ENCODE data around the gene INPP5A.

DNA sequence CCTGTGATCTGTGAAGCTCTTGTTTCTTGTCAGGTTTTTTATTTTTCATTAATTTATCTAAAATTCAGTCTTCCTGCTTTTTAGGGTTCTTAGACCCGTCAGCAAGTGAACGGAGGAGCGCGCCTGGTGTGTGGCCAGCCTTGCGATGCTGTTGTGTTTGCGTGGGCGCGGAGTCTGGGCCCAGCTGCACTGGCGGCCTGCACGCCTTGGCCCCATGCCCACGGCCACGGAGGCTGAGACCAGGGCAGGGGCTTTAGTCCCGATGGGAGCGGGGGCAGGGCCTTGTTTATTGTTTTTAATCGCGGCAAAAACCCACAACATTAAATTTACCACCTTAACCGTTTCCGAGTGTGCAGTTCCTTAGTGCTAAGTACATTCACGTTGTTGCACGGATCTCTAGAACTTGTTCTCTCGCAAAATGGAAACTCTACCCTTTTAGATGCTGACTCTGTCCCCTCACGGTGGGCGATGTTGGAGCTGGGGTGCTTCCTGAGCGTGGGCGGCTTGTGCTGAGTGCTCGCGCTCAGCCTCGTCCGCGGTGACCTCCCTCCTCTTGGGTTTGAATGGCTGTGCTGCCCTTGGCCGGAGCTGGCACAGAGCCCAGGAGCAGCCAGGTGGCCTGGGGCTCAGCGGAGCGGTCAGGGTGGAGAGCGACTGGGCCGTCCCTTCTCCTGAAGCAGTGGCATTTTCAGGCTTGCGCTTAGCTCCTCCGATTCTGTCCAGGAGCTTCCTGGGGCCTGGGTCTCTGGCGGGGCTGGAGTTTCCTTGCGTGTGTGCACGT, 69.1 kb downstream of the INPP5A start:
- TF ChIP-seq, protein P1, sequence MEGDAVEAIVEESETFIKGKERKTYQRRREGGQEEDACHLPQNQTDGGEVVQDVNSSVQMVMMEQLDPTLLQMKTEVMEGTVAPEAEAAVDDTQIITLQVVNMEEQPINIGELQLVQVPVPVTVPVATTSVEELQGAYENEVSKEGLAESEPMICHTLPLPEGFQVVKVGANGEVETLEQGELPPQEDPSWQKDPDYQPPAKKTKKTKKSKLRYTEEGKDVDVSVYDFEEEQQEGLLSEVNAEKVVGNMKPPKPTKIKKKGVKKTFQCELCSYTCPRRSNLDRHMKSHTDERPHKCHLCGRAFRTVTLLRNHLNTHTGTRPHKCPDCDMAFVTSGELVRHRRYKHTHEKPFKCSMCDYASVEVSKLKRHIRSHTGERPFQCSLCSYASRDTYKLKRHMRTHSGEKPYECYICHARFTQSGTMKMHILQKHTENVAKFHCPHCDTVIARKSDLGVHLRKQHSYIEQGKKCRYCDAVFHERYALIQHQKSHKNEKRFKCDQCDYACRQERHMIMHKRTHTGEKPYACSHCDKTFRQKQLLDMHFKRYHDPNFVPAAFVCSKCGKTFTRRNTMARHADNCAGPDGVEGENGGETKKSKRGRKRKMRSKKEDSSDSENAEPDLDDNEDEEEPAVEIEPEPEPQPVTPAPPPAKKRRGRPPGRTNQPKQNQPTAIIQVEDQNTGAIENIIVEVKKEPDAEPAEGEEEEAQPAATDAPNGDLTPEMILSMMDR (IDR thresholded peaks at IDR 0.05), result no peak
- TF ChIP-seq POLR2AphosphoS5 (IDR thresholded peaks at IDR 0.05), result no peak
